Panc1 (cell line): ENCODE data around the gene MAPK10. TPM values are rescaled to one million over a fixed set of nuclear protein-coding genes. Genes with fewer than 3 reads are reported as not detected.
"Not testable (repeated sequence)": the region's sequence is repeated elsewhere in the genome, so short reads cannot be mapped to it uniquely, and the experiment has no call there.

Source experiments
- ATAC-seq: fragments of 200-7000 bp; cut with Tn5 transposase; 2 replicates; pipeline ENCODE4 v1.9.1; 2020; ENCODE audit warnings: mild to moderate bottlenecking, moderate library complexity
- BruUV-seq: library from RNA; stranded (reverse); fragments of 400-500 nt; replicated peaks from 2 replicates; lab custom pipeline; 2021; lab: Mats Ljungman, UMichigan
- CTCF ChIA-PET: fragments of 300-600 bp; sonication (Branson Sonifier 250); formaldehyde crosslinking; loops from one replicate; lab custom pipeline; 2022; ENCODE audit warnings: antibody characterized with exemption; lab: Charles Lee
- POLR2A ChIA-PET: fragments of 300-600 bp; sonication (Branson Sonifier 250); formaldehyde crosslinking; loops from one replicate; lab custom pipeline; 2022; ENCODE audit warnings: antibody characterized with exemption; lab: Charles Lee
- DNase-seq: peaks from one replicate; pipeline ENCODE4 v3.0.0-alpha.2; 2010; ENCODE audit warnings: low read depth, low spot score
- H3K27ac ChIP-seq: 2 replicates; pipeline ENCODE4 v1.5.1; 2011; ENCODE audit warnings: mild to moderate bottlenecking, low read length, inconsistent platforms
- H3K27me3 ChIP-seq: fragments of 200-500 bp; sonication (Bioruptor generic); 2 replicates; pipeline ENCODE4 v1.6.0; 2014; ENCODE audit warnings: low read length, inconsistent platforms; ENCODE audit not compliant: control insufficient read depth, insufficient read depth
- H3K36me3 ChIP-seq: fragments of 200-500 bp; sonication (Bioruptor generic); 2 replicates; pipeline ENCODE4 v1.5.1; 2014; ENCODE audit warnings: inconsistent platforms, mild to moderate bottlenecking, low read length, moderate library complexity; ENCODE audit not compliant: control insufficient read depth, insufficient read depth
- H3K4me1 ChIP-seq: 2 replicates; pipeline ENCODE4 v1.5.1; 2011; ENCODE audit warnings: inconsistent platforms, mild to moderate bottlenecking, low read length, moderate library complexity; ENCODE audit not compliant: control insufficient read depth, insufficient read depth
- H3K4me3 ChIP-seq, 2 experiments: 2 replicates each; pipeline ENCODE4 v1.5.1; 2011 to 2012; ENCODE audit warnings: low read depth in 2 of 2, low read length in 2 of 2, mild to moderate bottlenecking in 2 of 2, inconsistent platforms in 1 of 2, moderate library complexity in 1 of 2
- H3K9me3 ChIP-seq: fragments of 200-500 bp; sonication (Bioruptor generic); 2 replicates; pipeline ENCODE4 v1.5.1; 2014; ENCODE audit warnings: low read depth, mild to moderate bottlenecking, inconsistent platforms, low read length, moderate library complexity; ENCODE audit not compliant: control insufficient read depth, insufficient read depth
- CTCF ChIP-seq: fragments of 450-650 bp; IDR thresholded peaks from 2 replicates; pipeline ENCODE4 v1.5.1; 2017; ENCODE audit warnings: mild to moderate bottlenecking
- POLR2AphosphoS5 ChIP-seq: IDR thresholded peaks from 2 replicates; pipeline ENCODE4 v1.6.1; 2012; ENCODE audit warnings: mild to moderate bottlenecking, low read depth, low read length, moderate library complexity
- SIN3A ChIP-seq: IDR thresholded peaks from 2 replicates; pipeline ENCODE4 v1.6.1; 2012; ENCODE audit warnings: low read depth, mild to moderate bottlenecking, low read length, moderate library complexity, borderline replicate concordance; ENCODE audit not compliant: insufficient read depth
- TCF7L2 ChIP-seq: IDR thresholded peaks from 2 replicates; pipeline ENCODE4 v1.6.1; 2011; ENCODE audit warnings: mild to moderate bottlenecking, low read depth, low read length, inconsistent platforms
- in situ Hi-C: cut with HindIII; loops from 2 replicates; pipeline ENCODE4 v1.10.0; 2016; ENCODE audit warnings: low sequenced_read_pairs, low pct_unique_long_range_greater_than_20kb
- intact Hi-C: fragments of 100-400 bp; cut with micrococcal nuclease; formaldehyde crosslinking; loops from one replicate; pipeline ENCODE4 v1.10.0; 2022; ENCODE audit not compliant: unreplicated experiment
- total RNA-seq: library from RNA; stranded (reverse); gene quantifications from one replicate; pipeline ENCODE4 v1.2.1, GENCODE V29; 2021; ENCODE audit not compliant: unreplicated experiment
- TF ChIP-seq, protein P1 (sequence below), 2 experiments: IDR thresholded peaks; 2 replicates each; pipeline ENCODE4 v1.6.1; 2011 to 2012; ENCODE audit warnings: low read depth in 2 of 2, control low read depth in 1 of 2, low read length in 1 of 2, mild to moderate bottlenecking in 1 of 2, moderate library complexity in 1 of 2; ENCODE audit not compliant: insufficient read depth in 1 of 2

Gene MAPK10
- total RNA-seq, 1 experiment from 2014 or later: 0.85 TPM

DNA sequence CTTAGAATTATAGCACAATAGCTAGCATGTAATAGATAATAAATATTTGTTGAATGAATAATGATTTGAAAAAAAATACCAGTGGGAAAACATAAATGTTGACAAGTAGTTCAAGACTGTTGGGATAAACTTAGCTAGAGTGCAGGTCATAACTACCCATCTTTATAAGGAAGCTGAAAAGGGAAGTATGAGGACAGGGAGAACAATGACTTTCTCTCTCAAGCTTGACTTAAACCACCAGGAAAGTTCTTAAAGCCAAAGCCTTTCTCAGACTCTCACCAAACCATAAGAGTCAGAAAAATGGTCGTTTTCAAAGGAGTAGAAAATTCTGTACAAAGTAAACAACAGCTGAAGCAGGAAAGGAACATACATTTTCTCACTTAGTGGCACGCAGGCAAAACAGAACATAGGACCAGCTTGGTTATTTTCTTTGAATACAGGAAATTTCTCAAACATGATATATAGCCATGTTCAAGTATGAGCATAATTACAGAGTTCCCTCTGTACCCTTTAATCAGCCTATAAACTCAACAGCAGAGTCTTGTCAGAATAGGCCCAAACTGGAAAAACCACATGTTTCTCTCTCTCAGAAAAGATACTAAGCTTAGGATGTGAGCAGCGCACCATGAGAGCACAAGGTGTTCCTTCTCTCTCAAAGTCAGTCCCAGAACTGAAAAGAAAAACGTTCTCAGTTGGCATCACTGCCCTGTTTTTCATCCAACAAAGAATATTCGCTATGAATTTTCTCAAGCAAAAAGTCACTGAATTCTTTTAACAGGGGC lies 28.7 kb downstream of the MAPK10 start:
- Histone ChIP-seq H3K4me1 (no peaks in the 10 kb centered on the region), H3K4me3 (no peak overlapping the region), H3K27ac (no peak overlapping the region), H3K36me3 (no peaks in the 10 kb centered on the region), H3K9me3 (no peaks in the 10 kb centered on the region), H3K27me3 (no peaks in the 10 kb centered on the region)
- ChIA-PET CTCF (no interaction called here), POLR2A (no interaction called here)
- intact Hi-C loops (no loop called here), in situ Hi-C loops (no loop called here)
- no TSS peak for BruUV-seq
- TF ChIP-seq CTCF (no peak), SIN3A (no peak), POLR2AphosphoS5 (no peak)
- ATAC-seq (no peak), DNase-seq (no peak)

DNA sequence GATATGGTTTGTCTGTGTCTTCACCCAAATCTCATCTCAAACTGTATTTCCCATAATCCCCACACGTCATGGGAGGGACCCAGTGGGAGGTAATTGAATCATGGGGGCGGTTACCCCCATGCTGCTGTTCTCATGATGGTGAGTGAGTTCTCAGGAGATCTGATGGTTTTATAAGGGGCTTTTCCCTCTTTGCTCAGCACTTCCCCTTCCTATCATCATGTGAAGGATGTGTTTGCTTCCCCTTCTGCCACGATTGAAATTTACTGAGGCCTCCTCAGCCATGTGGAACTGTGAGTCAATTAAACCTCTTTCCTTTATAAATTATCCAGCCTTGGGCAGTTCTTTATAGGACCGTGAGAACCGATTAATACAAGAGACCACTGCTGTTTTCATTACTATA lies 29.4 kb downstream of the MAPK10 start:
- H3K4me3 ChIP-seq, in situ Hi-C loops, DNase-seq, CTCF ChIA-PET, intact Hi-C loops, H3K36me3 ChIP-seq, H3K9me3 ChIP-seq, POLR2A ChIA-PET, ATAC-seq, H3K27ac ChIP-seq, BruUV-seq, H3K4me1 ChIP-seq, H3K27me3 ChIP-seq: not testable (repeated sequence)

GRCh38 chr4:86329431-86329830 lies 30.4 kb downstream of the MAPK10 start:
- ChIA-PET POLR2A (no interaction called here), CTCF (no interaction called here)
- H3K9me3 ChIP-seq: no peaks in the 10 kb centered on the region
- in situ Hi-C loops: no loop called here
- no peaks in the 10 kb centered on the region for H3K36me3 ChIP-seq
- BruUV-seq: no TSS peak
- TF ChIP-seq SIN3A: no peak
- H3K27ac ChIP-seq: no peak overlapping the region
- ATAC-seq (no peak), DNase-seq (no peak)
- no peaks in the 10 kb centered on the region for H3K27me3 ChIP-seq
- no peak overlapping the region for H3K4me3 ChIP-seq
- intact Hi-C loops: no loop called here
- H3K4me1 ChIP-seq: no peaks in the 10 kb centered on the region

GRCh38 chr4:86326400-86326799 lies 33.5 kb downstream of the MAPK10 start:
- ATAC-seq (no peak), DNase-seq (no peak)
- H3K4me1 ChIP-seq: no peaks in the 10 kb centered on the region
- H3K9me3 ChIP-seq: no peaks in the 10 kb centered on the region
- no peak overlapping the region for H3K27ac ChIP-seq
- intact Hi-C loops (no loop called here), in situ Hi-C loops (no loop called here)
- TF ChIP-seq SIN3A (no peak), CTCF (no peak), TCF7L2 (no peak), POLR2AphosphoS5 (no peak)
- TF ChIP-seq, protein P1, sequence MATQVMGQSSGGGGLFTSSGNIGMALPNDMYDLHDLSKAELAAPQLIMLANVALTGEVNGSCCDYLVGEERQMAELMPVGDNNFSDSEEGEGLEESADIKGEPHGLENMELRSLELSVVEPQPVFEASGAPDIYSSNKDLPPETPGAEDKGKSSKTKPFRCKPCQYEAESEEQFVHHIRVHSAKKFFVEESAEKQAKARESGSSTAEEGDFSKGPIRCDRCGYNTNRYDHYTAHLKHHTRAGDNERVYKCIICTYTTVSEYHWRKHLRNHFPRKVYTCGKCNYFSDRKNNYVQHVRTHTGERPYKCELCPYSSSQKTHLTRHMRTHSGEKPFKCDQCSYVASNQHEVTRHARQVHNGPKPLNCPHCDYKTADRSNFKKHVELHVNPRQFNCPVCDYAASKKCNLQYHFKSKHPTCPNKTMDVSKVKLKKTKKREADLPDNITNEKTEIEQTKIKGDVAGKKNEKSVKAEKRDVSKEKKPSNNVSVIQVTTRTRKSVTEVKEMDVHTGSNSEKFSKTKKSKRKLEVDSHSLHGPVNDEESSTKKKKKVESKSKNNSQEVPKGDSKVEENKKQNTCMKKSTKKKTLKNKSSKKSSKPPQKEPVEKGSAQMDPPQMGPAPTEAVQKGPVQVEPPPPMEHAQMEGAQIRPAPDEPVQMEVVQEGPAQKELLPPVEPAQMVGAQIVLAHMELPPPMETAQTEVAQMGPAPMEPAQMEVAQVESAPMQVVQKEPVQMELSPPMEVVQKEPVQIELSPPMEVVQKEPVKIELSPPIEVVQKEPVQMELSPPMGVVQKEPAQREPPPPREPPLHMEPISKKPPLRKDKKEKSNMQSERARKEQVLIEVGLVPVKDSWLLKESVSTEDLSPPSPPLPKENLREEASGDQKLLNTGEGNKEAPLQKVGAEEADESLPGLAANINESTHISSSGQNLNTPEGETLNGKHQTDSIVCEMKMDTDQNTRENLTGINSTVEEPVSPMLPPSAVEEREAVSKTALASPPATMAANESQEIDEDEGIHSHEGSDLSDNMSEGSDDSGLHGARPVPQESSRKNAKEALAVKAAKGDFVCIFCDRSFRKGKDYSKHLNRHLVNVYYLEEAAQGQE (IDR thresholded peaks at IDR 0.05; ENCODE audit: insufficient read depth in 1 of 2, low read depth in 2 of 2, low read length in 1 of 2): no peak
- no TSS peak for BruUV-seq
- CTCF ChIA-PET: no interaction called here
- no peaks in the 10 kb centered on the region for H3K27me3 ChIP-seq
- H3K36me3 ChIP-seq: no peaks in the 10 kb centered on the region
- POLR2A ChIA-PET: no interaction called here
- H3K4me3 ChIP-seq: no peak overlapping the region
